HG03571 (cell line): ENCODE data around the gene DDX28.
"Not testable (repeated sequence)": the region's sequence is repeated elsewhere in the genome, so short reads cannot be mapped to it uniquely, and the experiment has no call there.

Source experiments
- ATAC-seq: cut with Tn5 transposase; IDR thresholded peaks from one replicate; pipeline ENCODE4 v1.9.1; 2021; ENCODE audit not compliant: unreplicated experiment

The DDX28 gene

GRCh38 chr16:67995423-67995822 lies 27.6 kb downstream of the DDX28 start:
- no peak for ATAC-seq

GRCh38 chr16:67994040-67994408 lies 29.0 kb downstream of the DDX28 start:
- not testable (repeated sequence) for ATAC-seq

- peak; percentile 64 for ATAC-seq
Measured at GRCh38 chr16:67993207-67994039, 29.6 kb downstream of the DDX28 start.

GRCh38 chr16:67992661-67993206 lies 30.3 kb downstream of the DDX28 start:
- no peak for ATAC-seq

GRCh38 chr16:67990018-67990386 lies 33.0 kb downstream of the DDX28 start:
- ATAC-seq = no peak

- ATAC-seq = no peak
Measured at GRCh38 chr16:67989322-67990017, 33.6 kb downstream of the DDX28 start.

- no peak for ATAC-seq
Measured at GRCh38 chr16:67988675-67989074, 34.4 kb downstream of the DDX28 start.

GRCh38 chr16:67987460-67988160 lies 35.4 kb downstream of the DDX28 start:
- ATAC-seq = no peak

GRCh38 chr16:67986949-67987348 lies 36.1 kb downstream of the DDX28 start:
- no peak for ATAC-seq

- no peak for ATAC-seq
Measured at GRCh38 chr16:67982011-67982696, 40.9 kb downstream of the DDX28 start.

GRCh38 chr16:67979955-67980678 lies 42.9 kb downstream of the DDX28 start, which contains the start of gene DPEP3:
TSS of gene DPEP3 (minus strand) at chr16:67980499. CDS start at chr16:67980380, 119 bp downstream.
- no peak for ATAC-seq

- no peak for ATAC-seq
Measured at GRCh38 chr16:67977469-67978227, 45.4 kb downstream of the DDX28 start.

- ATAC-seq = no peak
Measured at GRCh38 chr16:67977005-67977404, 46.0 kb downstream of the DDX28 start.

GRCh38 chr16:67976205-67976604 lies 46.8 kb downstream of the DDX28 start:
- ATAC-seq = no peak

GRCh38 chr16:67975321-67976105 lies 47.5 kb downstream of the DDX28 start:
- no peak for ATAC-seq

GRCh38 chr16:67972285-67972684 lies 50.7 kb downstream of the DDX28 start:
- ATAC-seq = not testable (repeated sequence)

GRCh38 chr16:67971111-67971510 lies 51.9 kb downstream of the DDX28 start:
- ATAC-seq = no peak
